OCI-M2 (cell line): ENCODE data around the gene FAM234A.

Source experiments
- DNase-seq: peaks from one replicate; lab custom pipeline; 2025; ENCODE audit not compliant: unreplicated experiment; lab: John Stamatoyannopoulos, UW

FAM234A gene

DNA sequence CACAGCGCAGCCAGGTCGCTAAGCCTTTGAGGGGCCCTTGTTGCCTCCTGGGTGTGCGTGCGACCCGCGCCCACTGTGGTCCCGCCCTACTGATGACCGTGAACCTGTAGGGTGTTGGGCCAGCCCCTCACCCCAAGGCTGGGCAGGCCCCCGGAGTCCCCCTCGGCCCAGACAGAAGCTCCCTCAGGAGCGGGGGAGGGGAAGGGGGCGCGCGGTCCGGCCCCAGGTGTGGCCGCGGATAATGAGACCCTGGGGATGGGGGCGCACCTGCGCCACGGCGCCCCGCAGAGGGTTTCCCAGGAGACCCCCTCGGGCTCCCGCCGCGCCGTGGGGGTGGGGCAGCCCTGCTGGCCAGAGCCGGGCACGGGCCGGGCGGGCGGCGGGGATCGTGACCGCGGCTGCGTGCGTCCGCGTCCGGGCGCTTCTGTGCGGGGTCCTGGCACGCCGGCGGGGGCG lies 45.4 kb downstream of the FAM234A start:
- no peak for DNase-seq

DNA sequence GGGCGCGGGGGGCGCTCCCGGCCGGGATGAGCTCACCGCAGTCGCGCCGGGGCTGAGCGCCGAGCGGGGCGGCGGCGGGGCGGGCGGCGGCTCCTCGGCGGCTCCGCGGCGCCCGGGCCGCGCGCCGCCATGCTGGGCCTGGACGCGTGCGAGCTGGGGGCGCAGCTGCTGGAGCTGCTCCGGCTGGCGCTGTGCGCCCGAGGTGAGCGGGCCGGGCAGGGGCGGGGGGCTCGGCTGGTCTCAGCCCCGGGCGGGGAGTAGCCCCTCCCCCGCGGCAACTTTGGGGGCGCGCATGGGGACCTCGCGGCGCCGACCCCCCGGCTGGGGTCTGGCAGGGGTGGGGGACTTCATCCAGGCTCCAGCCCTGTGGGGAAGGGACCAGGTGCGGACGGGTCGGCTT lies 45.9 kb downstream of the FAM234A start, which contains the start of gene ARHGDIG:
ARHGDIG (plus strand) TSS at position 40 of the 400 bp plus-strand sequence; CDS start at position 130, 90 bp downstream.
- DNase-seq, result no peak

DNA sequence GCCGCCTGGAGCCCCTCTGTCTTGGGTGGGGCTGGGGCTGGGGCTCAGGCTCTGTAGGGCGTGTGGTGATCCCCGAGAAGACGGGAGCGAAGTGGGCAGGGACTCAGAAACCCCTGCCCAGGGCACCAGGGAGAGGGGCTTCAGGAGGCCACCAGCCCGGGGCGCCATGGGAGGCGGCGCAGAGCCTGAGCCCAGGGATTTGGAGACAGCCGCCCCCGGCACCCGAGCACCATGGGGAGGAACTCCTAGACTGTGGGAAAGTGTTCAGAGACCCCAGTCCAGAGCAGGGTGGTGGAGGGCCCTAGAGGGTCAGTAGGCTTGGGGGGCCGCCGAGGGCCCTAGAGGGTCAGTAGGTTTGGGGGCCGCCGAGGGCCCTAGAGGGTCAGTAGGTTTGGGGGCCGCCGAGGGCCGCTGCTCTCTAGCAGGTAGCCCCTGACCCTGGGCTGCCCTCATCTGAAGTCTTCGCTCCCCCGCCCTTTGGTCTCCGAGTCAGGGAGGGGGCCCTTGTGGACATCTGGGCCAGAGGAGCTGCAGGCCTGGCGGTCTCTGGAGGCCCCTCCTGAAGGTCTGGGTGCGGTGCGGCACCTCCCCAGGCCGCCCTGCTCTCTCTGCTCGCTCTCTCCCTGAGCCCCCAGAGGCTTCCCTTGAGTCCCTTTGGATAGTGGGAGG lies 46.5 kb downstream of the FAM234A start:
- DNase-seq, result no peak

DNA sequence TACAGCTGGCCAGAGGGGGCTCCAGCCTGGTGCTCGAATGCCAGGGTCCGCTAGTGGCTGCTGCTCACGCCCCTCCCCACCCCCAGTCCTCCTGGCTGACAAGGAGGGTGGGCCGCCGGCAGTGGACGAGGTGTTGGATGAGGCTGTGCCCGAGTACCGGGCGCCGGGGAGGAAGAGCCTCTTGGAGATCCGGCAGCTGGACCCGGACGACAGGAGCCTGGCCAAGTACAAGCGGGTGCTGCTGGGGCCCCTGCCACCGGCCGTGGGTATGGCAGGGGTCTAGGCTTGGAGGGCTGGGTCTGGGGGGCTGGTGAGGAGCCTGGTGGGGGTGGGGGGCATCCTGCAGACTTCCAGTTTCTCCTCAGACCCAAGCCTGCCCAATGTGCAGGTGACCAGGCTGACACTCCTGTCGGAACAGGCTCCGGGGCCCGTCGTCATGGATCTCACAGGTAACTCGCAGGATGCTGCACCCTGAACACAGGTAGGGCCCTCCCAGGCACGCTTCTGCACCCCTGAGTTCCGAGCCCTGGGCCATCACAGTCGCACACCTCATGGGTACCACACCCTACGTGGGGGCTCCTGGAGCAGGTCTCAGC lies 47.1 kb downstream of the FAM234A start:
- no peak for DNase-seq

DNA sequence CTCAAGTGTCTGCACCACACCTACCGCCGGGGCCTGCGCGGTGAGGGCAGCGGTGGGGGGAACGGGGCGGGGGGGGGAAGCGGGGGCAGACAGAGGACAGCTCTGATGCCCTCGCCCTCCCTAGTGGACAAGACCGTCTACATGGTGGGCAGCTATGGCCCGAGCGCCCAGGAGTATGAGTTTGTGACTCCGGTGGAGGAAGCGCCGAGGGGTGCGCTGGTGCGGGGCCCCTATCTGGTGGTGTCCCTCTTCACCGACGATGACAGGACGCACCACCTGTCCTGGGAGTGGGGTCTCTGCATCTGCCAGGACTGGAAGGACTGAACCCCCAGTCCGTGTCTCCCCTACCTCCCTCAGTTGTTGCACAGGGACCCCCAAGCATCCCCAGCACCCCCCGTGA lies 47.9 kb downstream of the FAM234A start:
- DNase-seq, result no peak

DNA sequence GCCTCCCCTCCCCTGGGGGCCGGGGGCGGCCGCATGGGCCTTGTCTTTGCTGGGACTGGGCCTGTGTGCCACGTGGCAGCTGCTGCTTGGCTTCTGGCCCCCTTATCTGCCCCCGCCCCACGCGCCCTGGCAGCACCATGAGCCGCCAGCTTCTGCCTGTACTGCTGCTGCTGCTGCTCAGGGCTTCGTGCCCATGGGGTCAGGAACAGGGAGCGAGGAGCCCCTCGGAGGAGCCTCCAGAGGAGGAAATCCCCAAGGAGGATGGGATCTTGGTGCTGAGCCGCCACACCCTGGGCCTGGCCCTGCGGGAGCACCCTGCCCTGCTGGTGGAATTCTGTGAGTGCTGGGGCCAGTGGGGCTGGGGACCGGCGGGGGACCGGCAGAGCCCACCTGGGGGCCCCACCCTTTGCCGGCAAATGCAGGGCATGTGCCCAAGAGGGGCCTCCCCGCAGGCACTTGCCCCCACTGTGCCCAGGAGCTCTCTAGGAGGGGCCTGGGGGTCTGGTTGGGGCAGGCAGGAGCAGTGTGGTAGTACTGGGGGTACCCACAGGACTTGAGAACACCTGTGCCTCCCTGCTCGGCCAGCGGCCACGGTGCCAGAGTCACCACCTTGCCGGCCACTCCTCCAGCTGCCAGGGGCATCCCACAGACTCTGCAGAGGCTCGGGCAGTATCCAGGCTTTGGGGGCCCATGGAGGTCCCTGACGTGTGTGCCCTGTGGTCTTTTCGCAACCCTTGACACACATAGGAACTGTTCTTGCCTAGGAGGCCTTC lies 48.6 kb downstream of the FAM234A start, which contains the start of gene PDIA2:
PDIA2 (plus strand) TSS at position 132 of the 773 bp plus-strand sequence; CDS start at position 138, 6 bp downstream.
- no peak for DNase-seq

DNA sequence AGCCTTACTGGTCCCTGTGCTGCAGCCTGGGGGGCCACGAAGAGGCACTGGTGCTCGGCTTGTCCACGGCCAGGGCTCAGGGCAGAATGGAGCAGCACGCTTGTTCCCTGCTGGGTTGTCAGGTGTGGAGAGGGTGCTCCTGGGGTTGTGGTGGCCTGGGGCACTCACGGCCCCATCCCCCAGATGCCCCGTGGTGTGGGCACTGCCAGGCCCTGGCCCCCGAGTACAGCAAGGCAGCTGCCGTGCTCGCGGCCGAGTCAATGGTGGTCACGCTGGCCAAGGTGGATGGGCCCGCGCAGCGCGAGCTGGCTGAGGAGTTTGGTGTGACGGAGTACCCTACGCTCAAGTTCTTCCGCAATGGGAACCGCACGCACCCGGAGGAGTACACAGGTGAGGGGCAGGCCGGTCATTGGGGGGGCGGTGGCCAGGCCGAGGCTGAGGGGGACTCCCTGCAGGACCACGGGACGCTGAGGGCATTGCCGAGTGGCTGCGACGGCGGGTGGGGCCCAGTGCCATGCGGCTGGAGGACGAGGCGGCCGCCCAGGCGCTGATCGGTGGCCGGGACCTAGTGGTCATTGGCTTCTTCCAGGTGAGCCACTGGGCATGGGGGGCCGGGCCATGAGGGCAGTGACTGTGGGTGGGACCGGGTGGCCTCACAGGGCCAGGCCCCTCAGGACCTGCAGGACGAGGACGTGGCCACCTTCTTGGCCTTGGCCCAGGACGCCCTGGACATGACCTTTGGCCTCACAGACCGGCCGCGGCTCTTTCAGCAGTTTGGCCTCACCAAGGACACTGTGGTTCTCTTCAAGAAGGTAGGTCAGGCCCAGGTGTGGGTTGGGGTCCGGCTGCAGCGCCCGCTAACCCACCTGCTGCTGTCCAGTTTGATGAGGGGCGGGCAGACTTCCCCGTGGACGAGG lies 49.8 kb downstream of the FAM234A start:
- DNase-seq, result no peak

DNA sequence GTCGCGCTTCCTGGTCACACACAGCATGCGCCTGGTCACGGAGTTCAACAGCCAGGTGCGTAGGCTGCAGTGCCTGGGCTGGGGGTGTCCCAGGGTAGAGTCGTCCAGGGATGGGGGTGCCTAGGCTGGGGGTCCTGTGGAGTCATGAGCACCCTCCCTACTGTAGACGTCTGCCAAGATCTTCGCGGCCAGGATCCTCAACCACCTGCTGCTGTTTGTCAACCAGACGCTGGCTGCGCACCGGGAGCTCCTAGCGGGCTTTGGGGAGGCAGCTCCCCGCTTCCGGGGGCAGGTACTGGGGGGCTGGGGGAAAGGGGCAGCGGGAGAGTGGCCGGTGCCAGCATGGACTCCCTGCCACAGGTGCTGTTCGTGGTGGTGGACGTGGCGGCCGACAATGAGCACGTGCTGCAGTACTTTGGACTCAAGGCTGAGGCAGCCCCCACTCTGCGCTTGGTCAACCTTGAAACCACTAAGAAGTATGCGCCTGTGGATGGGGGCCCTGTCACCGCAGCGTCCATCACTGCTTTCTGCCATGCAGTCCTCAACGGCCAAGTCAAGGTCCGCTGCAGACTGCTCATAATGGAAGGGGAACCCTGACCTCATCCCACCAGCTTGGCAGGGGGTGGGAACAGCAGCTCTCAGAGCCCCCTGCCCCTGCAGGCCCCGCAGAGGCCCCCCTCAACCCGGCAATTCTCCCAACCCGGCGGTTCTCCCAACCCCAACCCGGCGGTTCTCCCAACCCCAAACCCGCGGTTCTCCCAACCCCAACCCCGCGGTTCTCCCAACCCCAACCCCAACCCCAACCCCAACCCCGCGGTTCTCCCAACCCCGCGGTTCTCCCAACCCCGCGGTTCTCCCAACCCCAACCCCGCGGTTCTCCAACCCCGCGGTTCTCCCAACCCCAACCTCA lies 50.8 kb downstream of the FAM234A start:
- DNase-seq, result no peak

DNA sequence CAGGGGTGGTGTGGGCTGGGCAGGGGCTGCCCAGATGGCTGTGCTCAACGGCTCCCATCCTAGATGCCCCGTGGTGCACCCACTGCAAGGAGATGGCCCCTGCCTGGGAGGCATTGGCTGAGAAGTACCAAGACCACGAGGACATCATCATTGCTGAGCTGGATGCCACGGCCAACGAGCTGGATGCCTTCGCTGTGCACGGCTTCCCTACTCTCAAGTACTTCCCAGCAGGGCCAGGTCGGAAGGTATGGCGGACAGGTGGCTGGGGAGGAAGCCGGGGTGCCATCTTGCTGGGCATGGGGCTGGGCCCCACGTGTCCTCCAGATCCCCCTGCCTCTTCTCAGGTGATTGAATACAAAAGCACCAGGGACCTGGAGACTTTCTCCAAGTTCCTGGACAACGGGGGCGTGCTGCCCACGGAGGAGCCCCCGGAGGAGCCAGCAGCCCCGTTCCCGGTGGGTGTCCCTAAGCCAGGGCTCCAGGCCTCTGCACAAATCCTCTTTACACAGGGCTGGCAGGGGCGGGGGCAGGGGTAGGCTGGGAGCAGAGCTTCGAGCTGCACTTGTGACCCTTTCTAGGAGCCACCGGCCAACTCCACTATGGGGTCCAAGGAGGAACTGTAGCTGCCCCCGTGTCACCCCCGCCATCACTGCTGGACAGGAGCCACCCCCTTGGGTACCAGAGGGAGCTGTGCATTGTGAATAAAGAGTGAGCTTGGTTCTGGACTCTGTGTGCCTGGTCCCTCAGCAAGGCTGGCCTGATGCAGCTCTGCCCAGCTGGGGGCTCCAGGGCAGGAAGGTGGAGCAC lies 52.1 kb downstream of the FAM234A start:
- DNase-seq, result no peak

DNA sequence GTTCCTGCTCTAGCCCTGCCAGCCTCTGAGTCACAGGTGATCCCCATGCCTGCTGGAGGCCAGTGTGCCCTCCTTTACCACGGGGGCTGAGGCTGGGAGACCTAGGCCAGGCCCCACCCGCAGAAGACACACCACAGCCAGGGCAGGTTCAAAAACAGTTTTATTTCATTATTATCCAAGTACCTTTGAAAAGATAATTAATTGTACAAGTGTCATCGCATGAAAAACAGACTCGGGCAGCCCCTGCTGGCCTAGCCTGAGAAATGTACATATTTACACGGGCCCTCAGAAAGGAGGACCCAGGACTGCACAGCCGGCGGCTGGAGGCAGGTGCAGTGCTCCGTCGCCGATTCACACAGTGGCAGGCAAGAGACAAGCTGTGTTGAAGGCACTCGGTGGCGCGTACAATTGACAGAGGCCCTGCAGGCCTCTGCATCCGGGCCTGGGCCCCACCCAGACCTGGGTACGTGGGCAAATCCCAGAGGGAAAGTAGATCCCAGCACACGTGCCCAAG lies 52.7 kb downstream of the FAM234A start:
- no peak for DNase-seq

DNA sequence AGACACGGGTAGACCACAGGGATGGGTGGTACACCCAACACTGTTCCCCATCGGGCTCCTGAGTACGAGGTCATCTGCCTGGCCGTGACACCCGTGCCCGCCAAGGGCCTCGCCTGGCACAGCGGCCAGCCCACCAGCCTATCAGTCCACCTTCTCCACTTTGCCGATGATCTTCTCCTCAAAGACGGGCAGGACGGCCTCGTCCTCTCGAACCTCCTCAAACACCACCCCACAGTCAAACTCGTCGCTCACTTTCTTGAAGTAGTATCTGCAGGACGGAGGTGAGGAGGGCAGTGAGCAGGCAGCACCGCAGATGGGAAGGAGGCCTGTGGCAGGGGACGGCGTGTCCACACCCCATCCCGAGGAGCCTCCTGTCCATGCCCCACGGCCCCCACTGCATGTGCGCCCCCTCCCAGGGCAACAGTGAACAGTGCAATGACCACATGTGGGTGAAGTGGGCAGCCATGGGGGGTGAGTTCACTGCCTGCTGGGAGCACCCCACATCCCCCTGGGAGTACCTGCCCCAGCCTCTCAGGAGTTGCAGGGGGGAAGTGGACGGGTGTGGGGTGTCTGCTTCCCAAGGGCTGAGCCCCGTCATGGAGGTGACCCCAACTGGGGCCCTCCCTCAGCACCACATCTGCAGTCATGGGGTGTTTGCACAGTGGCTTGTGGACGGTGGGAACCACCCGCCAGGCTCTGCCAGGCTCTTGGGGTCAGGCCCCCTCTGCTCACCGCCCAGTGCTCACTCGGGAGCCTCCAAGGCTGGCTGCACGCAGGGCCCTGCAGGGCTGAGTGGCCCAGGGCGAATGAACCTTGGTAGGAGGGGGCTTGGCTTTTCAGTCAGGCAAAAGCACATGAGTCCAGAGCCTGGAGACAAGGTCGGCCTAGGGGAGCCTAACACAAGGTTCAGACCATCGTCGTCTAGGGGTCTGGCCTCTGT lies 53.6 kb downstream of the FAM234A start:
- no peak for DNase-seq

DNA sequence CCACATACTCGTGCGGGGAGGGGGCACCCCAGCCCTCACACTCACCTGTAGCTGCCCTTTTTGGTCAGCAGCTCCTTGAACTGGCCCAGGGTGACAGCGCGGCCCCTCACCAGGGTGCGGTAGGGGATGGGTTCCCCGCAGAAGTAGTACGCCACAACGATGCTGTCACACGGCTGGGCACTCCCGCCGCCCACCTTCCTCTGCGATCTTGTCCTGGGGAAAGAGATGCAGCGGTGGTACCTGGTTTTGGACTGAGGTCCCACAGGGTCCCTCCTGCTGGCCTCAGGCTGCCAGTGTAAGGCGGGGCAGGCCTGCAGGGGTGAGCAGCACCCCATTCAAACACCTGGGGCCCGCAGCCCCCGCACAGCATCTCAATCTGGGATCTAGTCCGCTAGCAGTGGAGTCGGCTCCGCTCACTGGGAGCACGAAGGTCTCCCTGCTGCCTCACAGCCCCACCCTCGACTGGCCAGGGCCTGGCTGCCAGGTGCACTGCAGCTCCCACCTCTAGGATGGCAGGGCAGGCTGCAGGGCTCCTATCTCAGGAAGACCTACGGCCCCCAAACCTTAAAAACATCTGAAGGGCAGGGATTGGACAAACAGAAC lies 54.9 kb downstream of the FAM234A start:
- no peak for DNase-seq

DNA sequence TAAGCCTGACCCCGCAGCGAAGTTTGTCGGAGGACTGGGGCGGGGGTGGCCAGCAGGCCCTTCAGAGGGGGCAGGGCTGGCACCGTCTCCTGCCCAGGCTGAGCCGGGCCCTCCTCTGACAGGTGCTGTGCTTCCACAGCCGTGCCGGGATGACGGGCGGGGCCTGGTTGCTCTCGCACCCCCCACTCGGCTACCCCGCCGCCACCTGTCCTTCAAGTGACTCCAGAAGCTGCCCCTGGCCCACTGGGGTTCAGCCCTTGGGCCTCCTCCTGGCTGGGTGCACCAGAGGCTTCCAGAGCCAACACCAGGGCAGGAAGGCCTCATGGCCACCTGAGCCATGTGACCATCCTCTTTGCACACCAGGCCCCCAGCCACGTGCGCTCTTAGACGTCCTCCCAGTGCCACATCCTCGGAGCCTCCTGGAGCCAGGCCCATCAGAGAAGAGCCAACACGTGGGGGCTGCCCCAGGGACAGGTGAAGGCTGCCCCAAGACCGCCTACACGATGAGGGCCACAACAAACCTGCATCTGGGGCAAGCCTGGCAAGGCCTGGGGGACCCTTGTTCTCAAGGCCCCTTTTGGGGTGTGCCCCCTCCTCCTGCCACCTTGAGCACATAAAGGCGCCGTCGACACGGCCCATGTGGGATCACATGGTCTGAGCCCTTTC lies 55.5 kb downstream of the FAM234A start:
- no peak for DNase-seq

DNA sequence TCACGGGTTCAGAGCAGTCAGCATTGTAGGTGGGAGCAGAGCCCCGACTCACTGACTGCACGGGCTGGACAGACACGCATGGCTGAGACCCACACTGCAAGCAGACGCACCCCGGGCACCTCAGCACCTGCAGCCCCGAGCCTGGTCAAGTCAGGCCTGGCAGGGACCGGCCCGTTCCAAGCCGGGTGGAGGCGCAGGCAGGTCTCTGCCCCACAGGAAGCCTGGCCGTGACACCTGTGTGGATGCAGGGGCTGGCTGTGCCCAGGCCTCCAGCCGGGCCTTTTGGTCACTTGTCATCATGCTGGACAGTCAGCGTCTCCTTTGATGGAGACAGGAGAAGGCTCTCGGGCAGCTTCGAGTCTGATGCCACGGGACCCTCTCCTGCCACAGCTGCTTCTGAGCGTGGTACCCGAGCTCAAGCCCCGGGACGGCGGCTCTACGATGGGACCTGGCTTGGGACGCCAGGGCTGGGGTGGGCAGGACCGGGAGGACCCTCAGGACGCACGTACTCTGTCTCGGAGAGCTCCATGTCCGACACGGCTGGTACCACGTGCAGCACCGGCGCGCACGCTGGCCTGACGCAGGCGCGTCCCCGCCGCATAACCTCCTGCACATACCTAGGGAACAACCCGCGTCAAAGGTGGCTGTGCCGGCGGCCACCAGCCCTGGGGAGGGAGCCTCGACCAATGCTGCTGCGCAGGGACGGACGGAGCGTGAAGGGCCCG lies 56.2 kb downstream of the FAM234A start:
- no peak for DNase-seq

DNA sequence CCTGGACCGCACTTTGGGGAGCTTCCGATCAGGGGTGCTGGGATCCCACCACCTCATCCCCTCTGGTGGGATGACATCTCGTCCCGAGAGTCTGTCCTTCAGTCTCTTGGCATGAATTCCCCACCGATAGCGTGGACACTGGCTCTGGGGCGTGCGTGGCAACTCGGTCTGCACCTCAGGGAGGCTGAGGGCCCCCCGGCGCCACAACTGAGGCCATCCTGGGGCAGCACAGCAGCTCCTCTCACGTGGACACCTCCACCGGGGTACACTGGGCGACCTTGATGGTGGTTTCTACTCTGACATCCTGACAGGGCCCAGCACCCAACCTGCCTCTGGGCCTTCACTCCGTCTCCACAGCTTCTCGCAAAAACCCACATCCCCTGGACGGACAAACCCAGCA lies 56.9 kb downstream of the FAM234A start:
- no peak for DNase-seq
